GM21526 (cell line): Measurements from ENCODE around the gene PIGQ.

Experiments
- ATAC-seq: cut with Tn5 transposase; IDR thresholded peaks from one replicate; pipeline ENCODE4 v1.9.1; 2021; ENCODE audit warnings: moderate library complexity; ENCODE audit not compliant: unreplicated experiment, low FRiP score

Gene PIGQ

GRCh38 chr16:533391-534123, 36.2 kb upstream of the PIGQ start:
- ATAC-seq: no peak

GRCh38 chr16:534135-534534, 35.6 kb upstream of the PIGQ start:
- ATAC-seq: no peak

- no peak for ATAC-seq
Measured at GRCh38 chr16:534856-535445, 34.8 kb upstream of the PIGQ start.

- no peak for ATAC-seq
Measured at GRCh38 chr16:535446-536405, 34.0 kb upstream of the PIGQ start.

- ATAC-seq: no peak
Measured at GRCh38 chr16:536746-537145, 33.0 kb upstream of the PIGQ start.

- ATAC-seq: no peak
Measured at GRCh38 chr16:537415-538335, 32.1 kb upstream of the PIGQ start.

- ATAC-seq: no peak
Measured at GRCh38 chr16:539901-540530, 29.8 kb upstream of the PIGQ start.

- no peak for ATAC-seq
Measured at GRCh38 chr16:540645-541340, 29.0 kb upstream of the PIGQ start.

GRCh38 chr16:543301-544164, 26.2 kb upstream of the PIGQ start:
- ATAC-seq: no peak

- ATAC-seq: no peak
Measured at GRCh38 chr16:544517-544916, 25.3 kb upstream of the PIGQ start.

GRCh38 chr16:546909-547770, 22.6 kb upstream of the PIGQ start:
- no peak for ATAC-seq

- no peak for ATAC-seq
Measured at GRCh38 chr16:548586-548985, 21.2 kb upstream of the PIGQ start.

GRCh38 chr16:549544-550263, 20.1 kb upstream of the PIGQ start:
- ATAC-seq: no peak

- no peak for ATAC-seq
Measured at GRCh38 chr16:551210-551609, 18.6 kb upstream of the PIGQ start.

- no peak for ATAC-seq
Measured at GRCh38 chr16:552171-552570, 17.6 kb upstream of the PIGQ start.

- ATAC-seq: no peak
Measured at GRCh38 chr16:553601-554296, 16.0 kb upstream of the PIGQ start.
